ENCODE data around the gene TAS2R8.

Gene TAS2R8

GRCh38 chr12:10807186-10807585 lies at the start of gene TAS2R8:
Gene TAS2R8 (minus strand): TSS chr12:10807286. CDS start chr12:10806980, 306 bp downstream.
- CTCF ChIA-PET, result no interaction called here
- H3K4me3 ChIP-seq (ENCODE audit: low read depth, low read length), result no peak within 1 kb of the TSS
- DNase-seq (ENCODE audit: low read depth, low spot score), result no peak
- TF ChIP-seq CTCF (IDR thresholded peaks at IDR 0.05; ENCODE audit: insufficient read depth, low read length, missing control alignments), result no peak
- POLR2A ChIA-PET, result no interaction called here

GRCh38 chr12:10855807-10856206 lies 48.7 kb upstream of the TAS2R8 start:
- POLR2A ChIA-PET, result no interaction called here
- no peak for TF ChIP-seq CTCF (IDR thresholded peaks at IDR 0.05; ENCODE audit: insufficient read depth, low read length, missing control alignments)
- no peak for DNase-seq (ENCODE audit: low read depth, low spot score)
- CTCF ChIA-PET, result no interaction called here
- no peak overlapping the region for H3K4me3 ChIP-seq (ENCODE audit: low read depth, low read length)

- TF ChIP-seq CTCF (IDR thresholded peaks at IDR 0.05; ENCODE audit: insufficient read depth, low read length, missing control alignments), result no peak
- POLR2A ChIA-PET, result no interaction called here
- no peak overlapping the region for H3K4me3 ChIP-seq (ENCODE audit: low read depth, low read length)
- DNase-seq (ENCODE audit: low read depth, low spot score), result no peak
- CTCF ChIA-PET, result no interaction called here
Measured at GRCh38 chr12:10853776-10854175, 46.7 kb upstream of the TAS2R8 start.

GRCh38 chr12:10851243-10851858 lies 44.3 kb upstream of the TAS2R8 start:
- H3K4me3 ChIP-seq (ENCODE audit: low read depth, low read length), result no peak overlapping the region
- no peak for DNase-seq (ENCODE audit: low read depth, low spot score)
- TF ChIP-seq CTCF (IDR thresholded peaks at IDR 0.05; ENCODE audit: insufficient read depth, low read length, missing control alignments), result no peak
- POLR2A ChIA-PET, result no interaction called here
- CTCF ChIA-PET, result no interaction called here

GRCh38 chr12:10849425-10849878 lies 42.4 kb upstream of the TAS2R8 start, which contains the start of gene PRR4:
Gene PRR4 (minus strand): TSS chr12:10849475. CDS start chr12:10849437, 38 bp downstream.
- no peak within 1 kb of the TSS for H3K4me3 ChIP-seq (ENCODE audit: low read depth, low read length)
- ChIA-PET CTCF (no interaction called here), POLR2A (no interaction called here)
- no peak for TF ChIP-seq CTCF (IDR thresholded peaks at IDR 0.05; ENCODE audit: insufficient read depth, low read length, missing control alignments)
- no peak for DNase-seq (ENCODE audit: low read depth, low spot score)

- ChIA-PET CTCF (no interaction called here), POLR2A (no interaction called here)
- DNase-seq (ENCODE audit: low read depth, low spot score), result no peak
- no peak overlapping the region for H3K4me3 ChIP-seq (ENCODE audit: low read depth, low read length)
- TF ChIP-seq CTCF (IDR thresholded peaks at IDR 0.05; ENCODE audit: insufficient read depth, low read length, missing control alignments), result no peak
Measured at GRCh38 chr12:10847744-10848143, 40.7 kb upstream of the TAS2R8 start.
